ENCODE data around the gene ZNF346. TPM values are rescaled to one million over a fixed set of nuclear protein-coding genes. Genes with fewer than 3 reads are reported as not detected.

Gene ZNF346
- total and polyA plus RNA-seq, 2 experiments from 2014 or later, result 13.8 to 21.4 TPM

- Histone ChIP-seq H3K4me2 (peak overlapping the region; percentile 47), H3K9me3 (ENCODE audit: low read depth) (no peaks in the 10 kb centered on the region), H3K27ac (peak overlapping the region; percentile 92), H3K79me2 (peaks cover 95% of the 10 kb centered on the region), H3K27me3 (no peaks in the 10 kb centered on the region), H3K4me3 (no peak overlapping the region), H2AFZ (no peak overlapping the region), H3K4me1 (ENCODE audit: insufficient read depth) (peaks cover 6% of the 10 kb centered on the region), H3K9me2 (replicated peaks; ENCODE audit: insufficient read depth) (no peaks in the 10 kb centered on the region), H4K20me1 (ENCODE audit: insufficient read depth, poor library complexity, severe bottlenecking) (peaks cover 64% of the 10 kb centered on the region), H3K36me3 (replicated peaks; ENCODE audit: insufficient read depth, low read depth) (no peaks in the 10 kb centered on the region)
- TF ChIP-seq EZH2phosphoT487 (IDR thresholded peaks at IDR 0.05; ENCODE audit: low read depth, severe bottlenecking, unreplicated experiment) (no peak), EZH2 (IDR thresholded peaks at IDR 0.05; ENCODE audit: borderline replicate concordance) (no peak), CTCF (IDR thresholded peaks at IDR 0.05; ENCODE audit: poor library complexity) (no peak)
- WGBS (ENCODE audit: low lambda C conversion rate, missing lambda C conversion rate), result 64% methylated on average over 7 of the region's 7 CpGs
- DNase-seq (ENCODE audit: low spot score), result peak; percentile 57
Measured at GRCh38 chr5:176994460-176995121, 27.9 kb upstream of the ZNF346 start.

DNA sequence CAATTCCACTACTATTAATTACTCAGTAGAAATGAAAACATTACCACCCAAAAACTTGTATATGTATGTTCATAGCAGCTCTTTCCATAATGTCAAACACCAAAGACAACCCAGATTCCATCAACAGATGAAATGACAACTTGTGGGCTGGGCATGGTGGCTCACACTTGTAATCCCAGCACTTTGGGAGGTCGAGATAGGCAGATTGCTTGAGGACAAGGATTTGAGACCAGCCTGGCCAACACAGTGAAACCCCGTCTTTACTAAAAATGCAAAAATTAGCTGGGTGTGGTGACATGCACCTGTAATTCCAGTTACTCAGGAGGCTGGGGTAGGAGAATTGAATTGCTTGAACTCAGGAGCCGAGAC, 27.4 kb upstream of the ZNF346 start:
- no peak for DNase-seq (ENCODE audit: low spot score)
- peaks cover 66% of the 10 kb centered on the region for H4K20me1 ChIP-seq (ENCODE audit: insufficient read depth, poor library complexity, severe bottlenecking)
- TF ChIP-seq EZH2 (IDR thresholded peaks at IDR 0.05; ENCODE audit: borderline replicate concordance) (no peak), CTCF (IDR thresholded peaks at IDR 0.05; ENCODE audit: poor library complexity) (no peak), EZH2phosphoT487 (IDR thresholded peaks at IDR 0.05; ENCODE audit: low read depth, severe bottlenecking, unreplicated experiment) (no peak)
- H2AFZ ChIP-seq, result no peak overlapping the region
- H3K79me2 ChIP-seq, result peaks cover 95% of the 10 kb centered on the region
- H3K9me3 ChIP-seq (ENCODE audit: low read depth), result no peaks in the 10 kb centered on the region
- no peaks in the 10 kb centered on the region for H3K9me2 ChIP-seq (replicated peaks; ENCODE audit: insufficient read depth)
- peak overlapping the region; percentile 92 for H3K27ac ChIP-seq
- peaks cover 6% of the 10 kb centered on the region for H3K4me1 ChIP-seq (ENCODE audit: insufficient read depth)
- no peaks in the 10 kb centered on the region for H3K36me3 ChIP-seq (replicated peaks; ENCODE audit: insufficient read depth, low read depth)
- no peaks in the 10 kb centered on the region for H3K27me3 ChIP-seq
- H3K4me3 ChIP-seq, result no peak overlapping the region
- peak overlapping the region; percentile 47 for H3K4me2 ChIP-seq
- WGBS (ENCODE audit: low lambda C conversion rate, missing lambda C conversion rate), result 89% methylated on average over 3 of the region's 3 CpGs

- Histone ChIP-seq H2AFZ (no peak overlapping the region), H3K79me2 (peaks cover 95% of the 10 kb centered on the region), H4K20me1 (ENCODE audit: insufficient read depth, poor library complexity, severe bottlenecking) (peaks cover 66% of the 10 kb centered on the region), H3K4me3 (no peak overlapping the region), H3K9me3 (ENCODE audit: low read depth) (no peaks in the 10 kb centered on the region), H3K36me3 (replicated peaks; ENCODE audit: insufficient read depth, low read depth) (no peaks in the 10 kb centered on the region), H3K4me2 (no peak overlapping the region), H3K27ac (peak overlapping the region; percentile 92), H3K9me2 (replicated peaks; ENCODE audit: insufficient read depth) (no peaks in the 10 kb centered on the region), H3K27me3 (no peaks in the 10 kb centered on the region), H3K4me1 (ENCODE audit: insufficient read depth) (peaks cover 6% of the 10 kb centered on the region)
- DNase-seq (ENCODE audit: low spot score), result no peak
- TF ChIP-seq CTCF (IDR thresholded peaks at IDR 0.05; ENCODE audit: poor library complexity), result no peak
- TF ChIP-seq EZH2 (IDR thresholded peaks at IDR 0.05; ENCODE audit: borderline replicate concordance), result no peak
- TF ChIP-seq EZH2phosphoT487 (IDR thresholded peaks at IDR 0.05; ENCODE audit: low read depth, severe bottlenecking, unreplicated experiment), result no peak
- WGBS (ENCODE audit: low lambda C conversion rate, missing lambda C conversion rate), result 78% methylated on average over 4 of the region's 4 CpGs
Measured at GRCh38 chr5:176995896-176996767, 26.4 kb upstream of the ZNF346 start.
